ENCODE data around the gene KLF3.

The KLF3 gene

DNA sequence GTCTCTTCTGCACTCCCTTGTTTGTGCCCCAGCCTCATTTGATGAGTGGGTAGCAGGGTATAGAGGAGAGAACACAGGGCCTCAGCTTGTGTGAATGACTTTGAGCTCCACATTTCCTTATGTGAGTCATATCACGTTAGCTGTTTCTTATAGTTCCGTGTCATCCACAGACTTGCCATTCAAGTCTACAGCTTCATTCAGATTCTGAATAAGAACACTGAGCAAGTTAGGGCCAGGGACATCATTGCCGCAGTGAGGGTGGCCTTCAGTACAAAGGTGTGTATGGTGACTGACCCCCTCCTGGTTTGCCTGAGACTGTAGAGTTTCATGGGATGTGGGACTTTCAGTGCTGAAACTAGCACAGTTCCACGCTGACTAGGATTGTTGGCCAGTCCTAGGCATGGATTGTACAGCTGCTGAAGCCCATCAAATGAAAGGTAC, 23.6 kb downstream of the KLF3 start:
- Histone ChIP-seq H3K27ac (no peak overlapping the region), H3K4me1 (peaks cover 0 to 78% (median 32%) of the 10 kb centered on the region in 4 donors), H3K27me3 (no peaks in the 10 kb centered on the region), H3K9me3 (no peaks in the 10 kb centered on the region), H3K4me3 (no peak overlapping the region), H3K36me3 (peaks cover 29 to 41% (median 37%) of the 10 kb centered on the region in 3 donors)
- intact Hi-C loops (cut with DNase I; ENCODE audit: low total_unique reads): no loop called here
- no peak for TF ChIP-seq CTCF (IDR thresholded peaks at IDR 0.05)
- DNase-seq: no peak

GRCh38 chr4:38688676-38689355, 24.8 kb downstream of the KLF3 start:
- H3K36me3 ChIP-seq: peaks cover 34 to 48% (median 38%) of the 10 kb centered on the region in 3 donors

DNA sequence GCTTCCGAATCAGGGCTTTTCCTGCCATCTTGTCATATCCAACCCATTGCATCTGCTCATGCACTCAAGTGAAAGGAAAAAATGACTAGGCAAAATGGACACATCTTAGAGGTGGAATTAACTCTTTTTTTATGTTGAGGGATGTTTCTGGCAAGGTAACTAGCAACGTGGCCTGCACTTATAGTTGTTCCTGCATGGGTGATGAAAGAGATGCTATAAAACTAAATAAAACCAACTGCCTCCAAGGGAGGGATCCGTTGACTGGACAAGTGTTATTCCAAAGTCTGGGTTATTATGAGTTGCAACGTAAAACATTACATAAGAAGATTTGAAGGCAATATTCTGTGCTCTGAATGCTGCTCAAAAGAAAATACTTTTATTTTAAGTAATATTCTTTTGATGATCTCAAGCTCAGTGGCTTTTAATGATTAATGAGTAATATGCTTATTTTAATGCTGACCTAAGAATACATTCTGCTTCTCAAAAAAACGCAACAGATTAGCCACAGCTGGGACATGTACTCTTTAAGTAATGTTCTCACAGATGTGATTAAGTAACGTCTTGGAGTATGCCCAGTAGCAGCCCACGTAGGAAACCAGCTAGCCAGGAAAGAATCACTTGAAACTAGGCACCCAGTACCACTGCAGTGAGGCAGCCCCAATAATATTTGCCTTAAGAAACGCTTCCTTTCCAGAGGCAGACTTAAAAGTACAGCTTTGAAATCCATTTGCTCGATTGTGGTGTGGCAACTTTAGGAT, 27.4 kb downstream of the KLF3 start:
- TF ChIP-seq CTCF (IDR thresholded peaks at IDR 0.05): no peak
- Histone ChIP-seq H3K36me3 (peaks cover 52 to 74% (median 63%) of the 10 kb centered on the region in 3 donors), H3K27ac (peak overlapping the region; percentile 49 to 50), H3K27me3 (no peaks in the 10 kb centered on the region), H3K9me3 (no peaks in the 10 kb centered on the region), H3K4me1 (peaks cover 0 to 57% (median 20%) of the 10 kb centered on the region in 4 donors), H3K4me3 (no peak overlapping the region)
- no peak for DNase-seq
- intact Hi-C loops (cut with DNase I; ENCODE audit: low total_unique reads): no loop called here

More at GRCh38 chr4:38688676-38689355, 24.8 kb downstream of the KLF3 start:
- intact Hi-C loops (cut with DNase I; ENCODE audit: low total_unique reads): no loop called here
- Histone ChIP-seq H3K27ac (no peak overlapping the region), H3K4me3 (no peak overlapping the region), H3K4me1 (peaks cover 0 to 77% (median 34%) of the 10 kb centered on the region in 4 donors), H3K27me3 (no peaks in the 10 kb centered on the region), H3K9me3 (no peaks in the 10 kb centered on the region)
- TF ChIP-seq CTCF (IDR thresholded peaks at IDR 0.05): no peak
- no peak for DNase-seq

GRCh38 chr4:38692421-38692820, 28.4 kb downstream of the KLF3 start:
- H3K27ac ChIP-seq: peak overlapping the region; percentile 49 to 50
- H3K27me3 ChIP-seq: no peaks in the 10 kb centered on the region
- H3K4me1 ChIP-seq: peaks cover 0 to 50% (median 13%) of the 10 kb centered on the region in 4 donors
- TF ChIP-seq CTCF (IDR thresholded peaks at IDR 0.05): no peak
- intact Hi-C loops (cut with DNase I; ENCODE audit: low total_unique reads): no loop called here
- no peak for DNase-seq
- no peak overlapping the region for H3K4me3 ChIP-seq
- H3K36me3 ChIP-seq: peaks cover 58 to 84% (median 73%) of the 10 kb centered on the region in 3 donors
- H3K9me3 ChIP-seq: no peaks in the 10 kb centered on the region

GRCh38 chr4:38693569-38693968, 29.6 kb downstream of the KLF3 start:
- no peak overlapping the region for H3K4me3 ChIP-seq
- intact Hi-C loops (cut with DNase I; ENCODE audit: low total_unique reads): no loop called here
- H3K36me3 ChIP-seq: peaks cover 67 to 92% (median 75%) of the 10 kb centered on the region in 3 donors
- H3K4me1 ChIP-seq: peaks cover 0 to 45% (median 10%) of the 10 kb centered on the region in 4 donors
- no peak for TF ChIP-seq CTCF (IDR thresholded peaks at IDR 0.05)
- H3K27ac ChIP-seq: no peak overlapping the region
- no peak for DNase-seq
- H3K27me3 ChIP-seq: no peaks in the 10 kb centered on the region
- no peaks in the 10 kb centered on the region for H3K9me3 ChIP-seq
